Measurements from ENCODE around the gene MAPK4.

- TF ChIP-seq SUZ12 (IDR thresholded peaks at IDR 0.05; ENCODE audit: unreplicated experiment) (no peak), CREB1 (IDR thresholded peaks at IDR 0.05; ENCODE audit: low read depth) (no peak), CTCF (IDR thresholded peaks at IDR 0.05 in 2 of 3, conservative IDR thresholded peaks at IDR 0.05 in 1 of 3; ENCODE audit: control insufficient read depth in 2 of 3, extremely low read depth in 1 of 3, insufficient read depth in 1 of 3, low read depth in 3 of 3, low read length in 3 of 3) (no peak), EP300 (IDR thresholded peaks at IDR 0.05; ENCODE audit: borderline replicate concordance in 1 of 2, control insufficient read depth in 1 of 2, low read depth in 2 of 2, low read length in 2 of 2) (no peak), POLR2A (IDR thresholded peaks at IDR 0.05; ENCODE audit: low read depth, low read length) (no peak)
- TF ChIP-seq, protein P1, sequence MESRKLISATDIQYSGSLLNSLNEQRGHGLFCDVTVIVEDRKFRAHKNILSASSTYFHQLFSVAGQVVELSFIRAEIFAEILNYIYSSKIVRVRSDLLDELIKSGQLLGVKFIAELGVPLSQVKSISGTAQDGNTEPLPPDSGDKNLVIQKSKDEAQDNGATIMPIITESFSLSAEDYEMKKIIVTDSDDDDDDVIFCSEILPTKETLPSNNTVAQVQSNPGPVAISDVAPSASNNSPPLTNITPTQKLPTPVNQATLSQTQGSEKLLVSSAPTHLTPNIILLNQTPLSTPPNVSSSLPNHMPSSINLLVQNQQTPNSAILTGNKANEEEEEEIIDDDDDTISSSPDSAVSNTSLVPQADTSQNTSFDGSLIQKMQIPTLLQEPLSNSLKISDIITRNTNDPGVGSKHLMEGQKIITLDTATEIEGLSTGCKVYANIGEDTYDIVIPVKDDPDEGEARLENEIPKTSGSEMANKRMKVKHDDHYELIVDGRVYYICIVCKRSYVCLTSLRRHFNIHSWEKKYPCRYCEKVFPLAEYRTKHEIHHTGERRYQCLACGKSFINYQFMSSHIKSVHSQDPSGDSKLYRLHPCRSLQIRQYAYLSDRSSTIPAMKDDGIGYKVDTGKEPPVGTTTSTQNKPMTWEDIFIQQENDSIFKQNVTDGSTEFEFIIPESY (IDR thresholded peaks at IDR 0.05) = no peak
Measured at GRCh38 chr18:50582500-50582899, 22.6 kb downstream of the MAPK4 start.

Data from GM12878 (cell line).